ENCODE results near the gene PPP2R3C.
"Not testable (repeated sequence)": the region's sequence is repeated elsewhere in the genome, so short reads cannot be mapped to it uniquely, and the experiment has no call there.

The PPP2R3C gene

GRCh38 chr14:35046751-35047536 lies 74.8 kb downstream of the PPP2R3C start:
- no peak for TF ChIP-seq CTCF (IDR thresholded peaks at IDR 0.05; ENCODE audit: low read depth, low read length, missing control alignments)
- no peak for DNase-seq (ENCODE audit: extremely low read depth, low read depth)
- H3K4me3 ChIP-seq (replicated peaks; ENCODE audit: low read depth, low read length), result peak overlapping the region; percentile 93

GRCh38 chr14:35046048-35046750 lies 75.6 kb downstream of the PPP2R3C start, which contains the start of gene FAM177A1:
TSS of gene FAM177A1 (plus strand) at chr14:35046272. CDS start at chr14:35046464, 192 bp downstream.
- H3K4me3 ChIP-seq (replicated peaks; ENCODE audit: low read depth, low read length), result peak within 1 kb of the TSS; percentile 93
- peak; percentile 67 for DNase-seq (ENCODE audit: extremely low read depth, low read depth)
- TF ChIP-seq CTCF (IDR thresholded peaks at IDR 0.05; ENCODE audit: low read depth, low read length, missing control alignments), result no peak

GRCh38 chr14:35045798-35046047 lies 76.1 kb downstream of the PPP2R3C start:
- peak overlapping the region; percentile 93 for H3K4me3 ChIP-seq (replicated peaks; ENCODE audit: low read depth, low read length)

GRCh38 chr14:35044939-35045797 lies 76.6 kb downstream of the PPP2R3C start:
- no peak for TF ChIP-seq CTCF (IDR thresholded peaks at IDR 0.05; ENCODE audit: low read depth, low read length, missing control alignments)
- peak overlapping the region; percentile 93 for H3K4me3 ChIP-seq (replicated peaks; ENCODE audit: low read depth, low read length)
- no peak for DNase-seq (ENCODE audit: extremely low read depth, low read depth)

More at GRCh38 chr14:35045798-35046047, 76.1 kb downstream of the PPP2R3C start:
- no peak for DNase-seq (ENCODE audit: extremely low read depth, low read depth)
- no peak for TF ChIP-seq CTCF (IDR thresholded peaks at IDR 0.05; ENCODE audit: low read depth, low read length, missing control alignments)

- H3K4me3 ChIP-seq (replicated peaks; ENCODE audit: low read depth, low read length), result no peak overlapping the region
- DNase-seq (ENCODE audit: extremely low read depth, low read depth), result no peak
- no peak for TF ChIP-seq CTCF (IDR thresholded peaks at IDR 0.05; ENCODE audit: low read depth, low read length, missing control alignments)
These were observed 78.7 kb downstream of the PPP2R3C start for GRCh38 chr14:35043046-35043445.

- H3K4me3 ChIP-seq (replicated peaks; ENCODE audit: low read depth, low read length), result no peak overlapping the region
- DNase-seq (ENCODE audit: extremely low read depth, low read depth), result no peak
- no peak for TF ChIP-seq CTCF (IDR thresholded peaks at IDR 0.05; ENCODE audit: low read depth, low read length, missing control alignments)
These were observed 79.2 kb downstream of the PPP2R3C start for GRCh38 chr14:35042632-35043031.

GRCh38 chr14:35038312-35038711 lies 83.5 kb downstream of the PPP2R3C start:
- not testable (repeated sequence) for DNase-seq (ENCODE audit: extremely low read depth, low read depth)

More at GRCh38 chr14:35038312-35038711, 83.5 kb downstream of the PPP2R3C start:
- not testable (repeated sequence) for H3K4me3 ChIP-seq (replicated peaks; ENCODE audit: low read depth, low read length)
